Activated CD8-positive, alpha-beta memory T cell treated with anti-CD3 and anti-CD28 coated beads, Interleukin-2, amount 10 ng/mL, durations not matched to agents 7 days and 5 days (primary cell): Measurements from ENCODE around the gene KCNF1. TPM values are rescaled to one million over a fixed set of nuclear protein-coding genes. Genes with fewer than 3 reads are reported as not detected.
A peak's percentile ranks its signal among the peaks of the same experiment; 100 is the strongest.

ENCODE experiments used
- ATAC-seq: fragments of 150-1000 bp; cut with Tn5 transposase; one replicate; pipeline ENCODE4 v1.10.0; 2021; ENCODE audit warnings: moderate library complexity
- CTCF ChIA-PET: fragments of 350-600 bp; sonication (Branson Sonifier 250); formaldehyde crosslinking; loops from one replicate; lab custom pipeline; 2021; ENCODE audit warnings: antibody characterized with exemption; lab: Charles Lee
- DNase-seq: peaks from one replicate; pipeline ENCODE4 v3.0.0-alpha.2; 2020
- H3K27ac Mint-ChIP-seq: one replicate; pipeline ENCODE4 v1.8.0; 2021; ENCODE audit warnings: mild to moderate bottlenecking, mixed read lengths
- H3K27me3 Mint-ChIP-seq: one replicate; pipeline ENCODE4 v1.8.0; 2021; ENCODE audit warnings: mixed read lengths
- H3K36me3 Mint-ChIP-seq: one replicate; pipeline ENCODE4 v1.8.0; 2021; ENCODE audit warnings: mild to moderate bottlenecking, mixed read lengths
- H3K4me1 Mint-ChIP-seq: one replicate; pipeline ENCODE4 v1.8.0; 2021; ENCODE audit warnings: mixed read lengths
- H3K4me3 Mint-ChIP-seq: one replicate; pipeline ENCODE4 v1.8.0; 2021; ENCODE audit warnings: mild to moderate bottlenecking, moderate library complexity, mixed read lengths
- H3K9me3 Mint-ChIP-seq: one replicate; pipeline ENCODE4 v1.8.0; 2022; ENCODE audit warnings: low read depth, mixed read lengths
- total RNA-seq, 2 experiments: library from RNA; stranded (reverse); gene quantifications; one replicate each; pipeline ENCODE4 v1.2.3, GENCODE V29; 2021

The KCNF1 gene
- total RNA-seq, 2 experiments from 2014 or later = not detected

- Mint-ChIP-seq H3K9me3 (peaks cover 5% of the 10 kb centered on the region), H3K4me1 (no peaks in the 10 kb centered on the region), H3K4me3 (no peak overlapping the region), H3K36me3 (peaks cover 4% of the 10 kb centered on the region), H3K27me3 (peaks cover 58% of the 10 kb centered on the region), H3K27ac (no peak overlapping the region)
- CTCF ChIA-PET = interaction anchor here (0.6 kb wide), 1 partner anchor 375 kb away, joined by 4 read pairs; no protein-coding TSS in a partner anchor
- no peak for DNase-seq
- no peak for ATAC-seq
Observed at GRCh38 chr2:10873790-10874437, 37.8 kb upstream of the KCNF1 start.

DNA sequence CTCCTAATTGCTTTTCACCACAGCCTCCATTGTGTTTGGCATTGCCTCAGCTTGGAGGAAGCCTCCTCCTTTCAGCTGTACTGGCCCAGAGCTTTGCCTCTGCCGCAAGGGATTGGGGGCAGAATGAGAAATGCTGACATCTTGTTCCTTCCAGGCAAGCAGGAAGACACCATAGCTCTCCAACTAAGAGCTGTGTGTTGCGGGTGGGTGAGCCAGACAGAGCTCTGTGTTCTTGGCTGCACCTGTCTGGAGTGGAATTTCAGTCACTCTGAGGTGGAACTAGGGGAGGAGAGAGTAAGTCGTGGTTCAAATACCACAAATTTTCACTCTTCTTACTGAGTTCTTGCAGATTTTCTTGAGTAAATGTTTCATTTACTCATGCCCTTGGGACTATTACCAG is 36.6 kb upstream of the KCNF1 start:
- no peak for DNase-seq
- H3K9me3 Mint-ChIP-seq = peaks cover 5% of the 10 kb centered on the region
- H3K4me1 Mint-ChIP-seq = peaks cover 4% of the 10 kb centered on the region
- H3K27ac Mint-ChIP-seq = no peak overlapping the region
- ATAC-seq = no peak
- peaks cover 4% of the 10 kb centered on the region for H3K36me3 Mint-ChIP-seq
- H3K27me3 Mint-ChIP-seq = peaks cover 46% of the 10 kb centered on the region
- CTCF ChIA-PET = interaction anchor here (0.8 to 1.2 kb wide), 2 partner anchors 9 to 39 kb away, joined by 3 to 4 read pairs; no protein-coding TSS in a partner anchor
- H3K4me3 Mint-ChIP-seq = no peak overlapping the region

DNA sequence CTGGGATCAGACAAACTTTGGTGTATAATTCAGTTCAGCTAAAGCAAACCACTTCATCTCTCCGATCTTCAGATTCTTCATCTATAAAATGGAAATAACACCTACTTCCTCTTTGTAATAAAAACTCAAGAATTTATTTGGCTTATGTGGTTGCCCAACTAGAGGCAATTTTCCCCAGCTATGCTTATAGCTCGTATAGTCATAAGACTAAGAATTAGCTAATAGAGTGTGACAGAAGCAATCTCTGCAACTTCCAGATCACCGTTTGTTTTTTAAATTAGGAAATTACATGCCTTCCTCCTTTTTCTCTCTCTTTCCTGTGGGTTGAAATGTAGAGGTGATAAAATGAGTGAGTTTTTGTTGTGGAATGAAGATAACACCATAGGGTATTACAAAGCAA is 35.3 kb upstream of the KCNF1 start:
- H3K4me3 Mint-ChIP-seq = no peak overlapping the region
- H3K9me3 Mint-ChIP-seq = peaks cover 5% of the 10 kb centered on the region
- peaks cover 9% of the 10 kb centered on the region for H3K4me1 Mint-ChIP-seq
- DNase-seq = no peak
- H3K27ac Mint-ChIP-seq = no peak overlapping the region
- peaks cover 4% of the 10 kb centered on the region for H3K36me3 Mint-ChIP-seq
- CTCF ChIA-PET = no interaction called here
- peaks cover 41% of the 10 kb centered on the region for H3K27me3 Mint-ChIP-seq
- ATAC-seq = no peak

GRCh38 chr2:10876963-10877362 is 34.8 kb upstream of the KCNF1 start:
- DNase-seq (no peak), ATAC-seq (no peak)
- CTCF ChIA-PET = no interaction called here
- Mint-ChIP-seq H3K4me1 (peaks cover 9% of the 10 kb centered on the region), H3K9me3 (peaks cover 5% of the 10 kb centered on the region), H3K4me3 (no peak overlapping the region), H3K27me3 (peaks cover 40% of the 10 kb centered on the region), H3K36me3 (peaks cover 4% of the 10 kb centered on the region), H3K27ac (no peak overlapping the region)

DNA sequence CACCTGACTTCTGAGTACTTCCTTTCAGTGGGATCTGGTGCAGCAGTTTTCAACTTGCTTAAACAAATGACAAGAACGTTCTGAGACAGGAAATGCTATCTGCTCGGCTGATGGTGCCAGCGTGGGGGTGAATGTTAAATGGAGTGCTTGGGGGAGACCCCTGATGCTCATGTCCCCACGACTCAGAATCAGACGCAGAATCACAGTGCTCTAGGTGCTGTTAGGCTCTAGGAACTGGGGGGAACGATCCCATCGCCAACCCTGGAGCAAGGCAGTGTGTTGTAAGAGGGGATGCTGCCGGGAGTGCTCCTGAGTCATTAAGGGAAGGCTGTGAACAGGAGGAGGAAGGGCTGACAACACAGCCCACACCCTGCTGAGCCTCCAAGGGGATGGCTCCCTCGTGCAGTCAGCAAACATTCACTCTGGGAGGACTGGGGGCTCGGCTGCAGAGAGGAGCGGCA is 34.1 kb upstream of the KCNF1 start:
- H3K4me1 Mint-ChIP-seq = peaks cover 9% of the 10 kb centered on the region
- H3K9me3 Mint-ChIP-seq = no peaks in the 10 kb centered on the region
- no peak overlapping the region for H3K4me3 Mint-ChIP-seq
- H3K36me3 Mint-ChIP-seq = no peaks in the 10 kb centered on the region
- no peak overlapping the region for H3K27ac Mint-ChIP-seq
- DNase-seq (no peak), ATAC-seq (no peak)
- H3K27me3 Mint-ChIP-seq = peaks cover 35% of the 10 kb centered on the region
- CTCF ChIA-PET = no interaction called here

DNA sequence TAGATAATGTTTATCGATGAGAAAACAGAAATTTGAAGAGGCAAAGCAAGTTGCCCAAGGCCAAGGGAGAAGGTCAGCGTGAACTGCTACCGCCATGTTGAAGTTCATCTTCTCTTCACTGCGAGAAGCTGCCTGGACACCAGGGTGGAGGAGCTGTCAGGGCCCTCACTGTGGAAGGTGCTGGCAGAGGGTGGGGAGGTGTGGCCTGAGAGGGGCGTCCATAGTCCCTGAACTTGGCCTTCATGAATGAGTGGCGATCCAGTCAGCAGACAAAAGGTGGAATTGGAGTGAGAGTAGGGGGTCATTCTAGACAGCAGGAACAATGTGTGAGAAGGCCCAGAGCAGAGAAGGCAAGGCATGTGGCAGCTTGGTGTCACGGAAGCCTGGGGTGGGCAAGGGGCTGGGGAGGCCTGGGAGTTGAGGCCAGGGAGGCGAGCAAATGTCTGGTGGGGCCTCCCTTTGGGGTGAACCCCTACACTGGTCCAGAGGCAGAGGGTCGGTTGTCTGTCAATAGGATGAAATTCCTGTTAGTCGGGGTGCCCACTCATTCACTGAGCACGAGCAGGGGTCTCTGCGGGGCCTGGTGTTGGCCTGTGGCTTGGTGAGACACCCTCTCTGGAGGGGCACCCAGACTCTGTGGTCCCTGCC is 33.3 kb upstream of the KCNF1 start:
- Mint-ChIP-seq H3K9me3 (no peaks in the 10 kb centered on the region), H3K27me3 (peaks cover 28% of the 10 kb centered on the region), H3K4me3 (no peak overlapping the region), H3K27ac (no peak overlapping the region), H3K36me3 (no peaks in the 10 kb centered on the region), H3K4me1 (peaks cover 9% of the 10 kb centered on the region)
- ATAC-seq (no peak), DNase-seq (no peak)
- CTCF ChIA-PET = no interaction called here

GRCh38 chr2:10879159-10879558 is 32.6 kb upstream of the KCNF1 start:
- Mint-ChIP-seq H3K4me3 (no peak overlapping the region), H3K36me3 (no peaks in the 10 kb centered on the region), H3K27ac (no peak overlapping the region), H3K9me3 (no peaks in the 10 kb centered on the region), H3K4me1 (peaks cover 11% of the 10 kb centered on the region), H3K27me3 (peaks cover 31% of the 10 kb centered on the region)
- no peak for ATAC-seq
- no peak for DNase-seq
- CTCF ChIA-PET = no interaction called here

DNA sequence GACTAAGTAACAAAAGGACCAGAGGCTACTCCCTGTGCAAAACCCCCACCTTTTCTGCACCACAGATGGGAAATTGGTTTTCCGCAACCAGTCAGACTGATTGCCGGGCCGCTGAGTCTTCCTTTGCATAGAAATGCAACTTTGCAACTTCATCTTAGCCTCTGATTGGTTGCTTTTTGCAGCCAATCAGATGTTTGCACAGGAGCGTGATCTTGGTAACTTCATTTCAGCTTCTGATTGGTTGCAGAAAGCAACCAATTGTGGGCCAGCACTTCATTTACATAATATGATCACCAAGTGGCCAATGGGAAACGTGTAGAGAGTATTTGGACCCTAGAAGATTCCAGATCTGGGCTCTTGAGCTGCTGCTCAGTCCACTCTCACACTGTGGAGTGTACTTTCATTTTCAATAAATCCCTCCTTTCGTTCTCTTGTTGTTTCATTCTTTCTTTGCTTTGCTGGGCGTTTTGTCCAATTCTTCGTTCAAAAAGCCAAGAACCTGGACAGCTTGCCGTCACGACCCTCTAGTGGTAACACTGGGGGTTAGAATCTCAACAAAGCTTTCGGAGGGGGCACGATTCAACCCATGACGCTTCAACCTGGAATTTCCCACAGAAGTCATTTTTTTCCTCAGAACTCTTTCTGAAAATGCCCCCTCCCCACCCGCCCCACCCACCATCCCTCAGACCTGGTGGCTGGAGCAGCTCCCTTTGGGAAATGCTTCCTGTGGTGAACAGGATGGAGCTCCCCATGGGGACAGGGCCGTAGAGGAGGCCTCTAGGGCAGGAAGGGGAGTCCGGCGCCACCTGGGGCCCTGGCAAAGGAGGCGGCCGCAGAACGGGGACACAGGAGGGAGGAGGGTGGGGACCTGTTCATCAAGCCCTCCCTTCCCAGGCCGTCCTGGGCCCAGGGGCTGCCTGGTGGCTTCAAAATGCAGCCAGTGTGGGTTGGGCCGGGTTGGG is 31.8 kb upstream of the KCNF1 start:
- ATAC-seq (peak; percentile 27), DNase-seq (no peak)
- H3K36me3 Mint-ChIP-seq = no peaks in the 10 kb centered on the region
- peaks cover 16% of the 10 kb centered on the region for H3K4me1 Mint-ChIP-seq
- peak overlapping the region; percentile 55 for H3K27ac Mint-ChIP-seq
- H3K9me3 Mint-ChIP-seq = no peaks in the 10 kb centered on the region
- H3K27me3 Mint-ChIP-seq = peaks cover 31% of the 10 kb centered on the region
- CTCF ChIA-PET = interaction anchor here (1.8 kb wide), 1 partner anchor 47 kb away, joined by 5 read pairs; no protein-coding TSS in a partner anchor
- H3K4me3 Mint-ChIP-seq = no peak overlapping the region

DNA sequence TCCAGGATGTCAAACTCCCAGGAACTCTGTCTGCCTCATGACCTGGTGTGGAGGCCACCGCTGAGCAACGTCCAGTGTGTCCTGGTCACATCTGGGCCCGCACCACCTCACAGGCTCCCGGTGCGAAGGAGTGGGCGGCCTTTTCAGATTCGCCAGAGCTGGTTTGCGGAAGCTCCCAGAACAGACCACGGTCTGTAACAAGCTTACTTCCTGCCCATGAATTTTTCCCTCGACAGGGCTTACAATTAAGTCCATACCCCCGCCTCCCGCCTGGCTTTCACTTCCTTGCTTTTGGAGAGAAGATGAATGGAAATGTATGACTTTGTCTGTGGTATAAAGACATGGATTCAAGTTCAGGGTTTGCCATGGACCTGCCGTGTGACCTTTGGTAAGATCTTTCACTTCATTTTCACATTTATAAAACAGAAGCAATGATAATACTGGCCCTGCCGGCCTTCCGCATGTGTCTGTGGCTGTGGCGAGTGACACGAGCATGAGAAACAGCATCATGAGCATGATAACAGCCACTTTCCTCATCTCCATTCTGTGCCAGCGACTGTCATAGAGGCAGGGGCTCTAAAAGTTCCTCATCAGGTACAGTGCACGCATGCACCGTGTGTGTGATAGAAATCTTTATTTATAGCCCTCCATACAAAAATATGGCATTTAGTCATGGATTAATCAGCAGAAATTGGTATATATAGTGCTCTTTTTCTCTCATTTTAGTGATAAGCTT is 31.0 kb upstream of the KCNF1 start:
- CTCF ChIA-PET = interaction anchor here (1.8 kb wide), 1 partner anchor 48 kb away, joined by 5 read pairs; no protein-coding TSS in a partner anchor
- H3K27me3 Mint-ChIP-seq = peaks cover 32% of the 10 kb centered on the region
- peak overlapping the region; percentile 55 for H3K27ac Mint-ChIP-seq
- H3K9me3 Mint-ChIP-seq = no peaks in the 10 kb centered on the region
- ATAC-seq (peak; percentile 47), DNase-seq (peak; percentile 43)
- no peaks in the 10 kb centered on the region for H3K36me3 Mint-ChIP-seq
- peaks cover 16% of the 10 kb centered on the region for H3K4me1 Mint-ChIP-seq
- peak overlapping the region; percentile 44 for H3K4me3 Mint-ChIP-seq

GRCh38 chr2:10882568-10882967 is 29.2 kb upstream of the KCNF1 start:
- ATAC-seq (no peak), DNase-seq (no peak)
- no peak overlapping the region for H3K27ac Mint-ChIP-seq
- peaks cover 27% of the 10 kb centered on the region for H3K27me3 Mint-ChIP-seq
- H3K4me1 Mint-ChIP-seq = peaks cover 16% of the 10 kb centered on the region
- CTCF ChIA-PET = no interaction called here
- no peak overlapping the region for H3K4me3 Mint-ChIP-seq
- H3K36me3 Mint-ChIP-seq = no peaks in the 10 kb centered on the region
- H3K9me3 Mint-ChIP-seq = no peaks in the 10 kb centered on the region

DNA sequence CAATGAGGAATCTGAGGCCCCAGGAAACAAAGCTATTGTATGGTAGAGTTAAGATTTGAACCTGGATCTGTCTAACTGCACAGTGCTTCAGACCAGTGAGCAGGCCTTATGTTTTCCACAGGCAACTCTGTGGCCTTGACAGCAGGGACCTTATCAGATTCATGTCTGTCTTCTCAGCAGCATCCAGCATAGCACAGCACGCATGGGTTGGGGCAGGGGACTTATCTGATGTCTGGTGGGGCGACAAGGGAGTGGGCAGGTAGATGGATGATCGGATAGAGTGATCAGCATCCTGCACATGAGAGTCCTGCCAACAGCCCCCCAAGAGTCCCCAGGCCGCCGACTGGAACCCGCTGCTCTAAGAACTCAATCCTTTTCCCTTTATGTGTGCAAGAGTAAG is 28.7 kb upstream of the KCNF1 start:
- peaks cover 25% of the 10 kb centered on the region for H3K27me3 Mint-ChIP-seq
- H3K36me3 Mint-ChIP-seq = no peaks in the 10 kb centered on the region
- ATAC-seq = no peak
- no peak for DNase-seq
- H3K4me3 Mint-ChIP-seq = no peak overlapping the region
- H3K4me1 Mint-ChIP-seq = peaks cover 16% of the 10 kb centered on the region
- H3K9me3 Mint-ChIP-seq = no peaks in the 10 kb centered on the region
- CTCF ChIA-PET = no interaction called here
- H3K27ac Mint-ChIP-seq = no peak overlapping the region

DNA sequence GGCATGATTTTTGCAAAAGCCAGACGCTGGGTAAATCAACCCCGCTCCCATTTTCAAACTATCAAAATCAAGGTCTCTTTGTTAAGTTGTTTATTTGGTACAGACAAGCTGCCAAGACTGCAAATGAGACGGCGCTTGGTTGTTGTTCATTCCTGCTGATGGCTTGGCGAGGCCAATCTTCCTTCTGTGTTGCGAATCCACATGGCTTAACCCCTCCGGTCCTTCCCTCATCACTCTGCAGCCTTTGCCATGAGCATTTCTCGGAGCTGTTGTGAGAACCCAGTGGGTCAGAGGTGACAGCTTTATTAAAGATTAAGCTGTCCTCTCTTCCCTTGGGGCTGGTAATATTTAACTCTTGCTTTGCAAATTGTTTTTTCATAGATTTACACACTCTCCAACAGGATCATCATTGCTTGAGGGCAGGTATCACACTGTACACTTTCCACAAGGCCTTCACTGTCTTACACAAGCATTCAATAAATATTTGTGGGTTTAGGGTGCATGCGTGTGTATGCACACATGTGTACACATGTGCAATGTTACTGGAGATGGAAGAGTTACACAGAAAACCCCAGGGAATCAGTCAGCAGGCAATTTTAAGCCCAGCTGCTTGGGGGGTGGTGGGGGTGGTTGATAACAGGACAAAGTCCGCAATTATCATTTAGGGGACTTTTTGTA is 27.8 kb upstream of the KCNF1 start:
- no peak for ATAC-seq
- CTCF ChIA-PET = no interaction called here

More for the DNA sequence above, 27.8 kb upstream of the KCNF1 start:
- DNase-seq = no peak
- Mint-ChIP-seq H3K36me3 (no peaks in the 10 kb centered on the region), H3K4me1 (peaks cover 16% of the 10 kb centered on the region), H3K27me3 (peaks cover 21% of the 10 kb centered on the region), H3K27ac (no peak overlapping the region), H3K9me3 (no peaks in the 10 kb centered on the region), H3K4me3 (no peak overlapping the region)
